HEK293 (cell line): ENCODE measurements around the gene MTTP.

ENCODE experiments used
- CTCF ChIP-seq: fragments of 450-650 bp; formaldehyde crosslinking; IDR thresholded peaks from 2 replicates; pipeline ENCODE4 v1.5.1; 2016; ENCODE audit warnings: missing biosample characterization, missing genetic modification characterization
- HIC1 ChIP-seq: fragments of 450-650 bp; formaldehyde crosslinking; IDR thresholded peaks from 2 replicates; pipeline ENCODE4 v1.5.1; 2016; ENCODE audit warnings: missing biosample characterization, missing genetic modification characterization
- KLF9 ChIP-seq: fragments of 450-650 bp; formaldehyde crosslinking; IDR thresholded peaks from 2 replicates; pipeline ENCODE4 v1.5.1; 2016; ENCODE audit warnings: missing biosample characterization, missing genetic modification characterization, low read depth
- ZBTB1 ChIP-seq: fragments of 450-650 bp; formaldehyde crosslinking; IDR thresholded peaks from 2 replicates; pipeline ENCODE4 v1.5.1; 2016; ENCODE audit warnings: missing biosample characterization, missing genetic modification characterization
- ZNF221 ChIP-seq: fragments of 450-650 bp; formaldehyde crosslinking; IDR thresholded peaks from 2 replicates; pipeline ENCODE4 v1.5.1; 2017; ENCODE audit warnings: missing biosample characterization, missing genetic modification characterization, borderline replicate concordance
- ZNF350 ChIP-seq: fragments of 450-650 bp; formaldehyde crosslinking; IDR thresholded peaks from 2 replicates; pipeline ENCODE4 v1.5.0; 2017; ENCODE audit warnings: missing biosample characterization, mild to moderate bottlenecking, missing genetic modification characterization
- ZNF362 ChIP-seq: fragments of 450-650 bp; formaldehyde crosslinking; IDR thresholded peaks from 2 replicates; pipeline ENCODE4 v1.5.1; 2016; ENCODE audit warnings: missing biosample characterization, missing genetic modification characterization
- ZNF510 ChIP-seq: fragments of 450-650 bp; formaldehyde crosslinking; IDR thresholded peaks from 2 replicates; pipeline ENCODE4 v1.5.1; 2018; ENCODE audit warnings: mild to moderate bottlenecking, missing genetic modification characterization, missing biosample characterization; ENCODE audit not compliant: insufficient replicate concordance
- TF ChIP-seq, protein P1 (sequence below): fragments of 450-650 bp; formaldehyde crosslinking; IDR thresholded peaks from 2 replicates; pipeline ENCODE4 v1.5.1; 2016; ENCODE audit warnings: missing biosample characterization, missing genetic modification characterization, borderline replicate concordance

- TF ChIP-seq ZNF221 = no peak
- TF ChIP-seq CTCF (tag by site-specific recombination) = no peak
- TF ChIP-seq ZNF362 (tag by site-specific recombination) = no peak
- TF ChIP-seq ZNF350 = no peak
- no peak for TF ChIP-seq ZNF510
- TF ChIP-seq ZBTB1 = no peak
- TF ChIP-seq KLF9 (tag by site-specific recombination) = no peak
- TF ChIP-seq, protein P1, sequence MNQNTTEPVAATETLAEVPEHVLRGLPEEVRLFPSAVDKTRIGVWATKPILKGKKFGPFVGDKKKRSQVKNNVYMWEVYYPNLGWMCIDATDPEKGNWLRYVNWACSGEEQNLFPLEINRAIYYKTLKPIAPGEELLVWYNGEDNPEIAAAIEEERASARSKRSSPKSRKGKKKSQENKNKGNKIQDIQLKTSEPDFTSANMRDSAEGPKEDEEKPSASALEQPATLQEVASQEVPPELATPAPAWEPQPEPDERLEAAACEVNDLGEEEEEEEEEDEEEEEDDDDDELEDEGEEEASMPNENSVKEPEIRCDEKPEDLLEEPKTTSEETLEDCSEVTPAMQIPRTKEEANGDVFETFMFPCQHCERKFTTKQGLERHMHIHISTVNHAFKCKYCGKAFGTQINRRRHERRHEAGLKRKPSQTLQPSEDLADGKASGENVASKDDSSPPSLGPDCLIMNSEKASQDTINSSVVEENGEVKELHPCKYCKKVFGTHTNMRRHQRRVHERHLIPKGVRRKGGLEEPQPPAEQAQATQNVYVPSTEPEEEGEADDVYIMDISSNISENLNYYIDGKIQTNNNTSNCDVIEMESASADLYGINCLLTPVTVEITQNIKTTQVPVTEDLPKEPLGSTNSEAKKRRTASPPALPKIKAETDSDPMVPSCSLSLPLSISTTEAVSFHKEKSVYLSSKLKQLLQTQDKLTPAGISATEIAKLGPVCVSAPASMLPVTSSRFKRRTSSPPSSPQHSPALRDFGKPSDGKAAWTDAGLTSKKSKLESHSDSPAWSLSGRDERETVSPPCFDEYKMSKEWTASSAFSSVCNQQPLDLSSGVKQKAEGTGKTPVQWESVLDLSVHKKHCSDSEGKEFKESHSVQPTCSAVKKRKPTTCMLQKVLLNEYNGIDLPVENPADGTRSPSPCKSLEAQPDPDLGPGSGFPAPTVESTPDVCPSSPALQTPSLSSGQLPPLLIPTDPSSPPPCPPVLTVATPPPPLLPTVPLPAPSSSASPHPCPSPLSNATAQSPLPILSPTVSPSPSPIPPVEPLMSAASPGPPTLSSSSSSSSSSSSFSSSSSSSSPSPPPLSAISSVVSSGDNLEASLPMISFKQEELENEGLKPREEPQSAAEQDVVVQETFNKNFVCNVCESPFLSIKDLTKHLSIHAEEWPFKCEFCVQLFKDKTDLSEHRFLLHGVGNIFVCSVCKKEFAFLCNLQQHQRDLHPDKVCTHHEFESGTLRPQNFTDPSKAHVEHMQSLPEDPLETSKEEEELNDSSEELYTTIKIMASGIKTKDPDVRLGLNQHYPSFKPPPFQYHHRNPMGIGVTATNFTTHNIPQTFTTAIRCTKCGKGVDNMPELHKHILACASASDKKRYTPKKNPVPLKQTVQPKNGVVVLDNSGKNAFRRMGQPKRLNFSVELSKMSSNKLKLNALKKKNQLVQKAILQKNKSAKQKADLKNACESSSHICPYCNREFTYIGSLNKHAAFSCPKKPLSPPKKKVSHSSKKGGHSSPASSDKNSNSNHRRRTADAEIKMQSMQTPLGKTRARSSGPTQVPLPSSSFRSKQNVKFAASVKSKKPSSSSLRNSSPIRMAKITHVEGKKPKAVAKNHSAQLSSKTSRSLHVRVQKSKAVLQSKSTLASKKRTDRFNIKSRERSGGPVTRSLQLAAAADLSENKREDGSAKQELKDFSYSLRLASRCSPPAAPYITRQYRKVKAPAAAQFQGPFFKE (tag by site-specific recombination) = no peak
- no peak for TF ChIP-seq HIC1 (tag by site-specific recombination)
Measured at GRCh38 chr4:99586322-99586721, 11.7 kb downstream of the MTTP start.
